SW 1271 (cell line): ENCODE results near the gene DYNLL2.
A peak's percentile ranks its signal among the peaks of the same experiment; 100 is the strongest.
"Not testable (repeated sequence)": the region's sequence is repeated elsewhere in the genome, so short reads cannot be mapped to it uniquely, and the experiment has no call there.

Source experiments
- DNase-seq, 2 experiments: peaks; one replicate each; lab custom pipeline; 2025; lab: John Stamatoyannopoulos, UW

DYNLL2 gene

GRCh38 chr17:58101898-58102297, 18.7 kb downstream of the DYNLL2 start:
- DNase-seq: not testable (repeated sequence)

DNA sequence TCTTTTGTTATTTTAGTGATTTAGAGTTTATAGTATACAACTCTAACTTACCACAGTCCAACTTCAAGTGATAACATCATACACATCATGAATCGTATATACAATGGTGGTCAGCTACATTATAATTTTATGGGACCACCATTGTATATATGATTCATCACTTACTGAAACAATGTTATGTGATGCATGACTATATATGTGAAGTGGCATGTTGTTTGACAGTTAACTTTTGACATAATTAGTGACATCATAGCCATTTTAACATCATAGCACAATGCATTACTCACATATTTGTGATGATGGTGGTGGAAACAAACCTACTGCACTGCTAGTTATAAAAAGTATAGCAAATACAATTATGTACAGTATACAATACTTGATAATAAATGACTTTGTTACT, 21.9 kb downstream of the DYNLL2 start:
- no peak for DNase-seq

DNA sequence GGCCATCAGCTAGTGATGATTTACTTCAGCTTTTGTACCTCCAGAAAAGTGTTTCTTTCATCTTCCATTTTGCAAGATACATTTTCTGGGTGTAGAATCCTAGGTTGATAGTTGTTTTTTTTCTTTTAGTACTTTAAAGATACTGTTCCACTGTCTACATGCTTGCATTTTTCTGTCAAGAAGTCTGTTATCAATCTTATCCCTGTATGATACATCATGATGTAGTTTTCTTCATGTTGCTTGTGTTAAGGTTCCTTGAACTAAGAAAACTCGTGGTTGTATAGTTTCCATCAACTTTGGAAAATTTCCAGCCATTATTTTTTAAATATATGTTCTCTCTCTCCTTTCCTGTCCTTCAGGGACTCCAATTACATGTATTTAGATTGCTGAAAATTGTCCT, 24.1 kb downstream of the DYNLL2 start:
- DNase-seq: no peak

- no peak for DNase-seq
Measured at GRCh38 chr17:58109197-58109596, 26.0 kb downstream of the DYNLL2 start.

- DNase-seq: no peak
Measured at GRCh38 chr17:58110012-58110411, 26.8 kb downstream of the DYNLL2 start.

- no peak for DNase-seq
Measured at GRCh38 chr17:58111676-58112075, 28.5 kb downstream of the DYNLL2 start.

DNA sequence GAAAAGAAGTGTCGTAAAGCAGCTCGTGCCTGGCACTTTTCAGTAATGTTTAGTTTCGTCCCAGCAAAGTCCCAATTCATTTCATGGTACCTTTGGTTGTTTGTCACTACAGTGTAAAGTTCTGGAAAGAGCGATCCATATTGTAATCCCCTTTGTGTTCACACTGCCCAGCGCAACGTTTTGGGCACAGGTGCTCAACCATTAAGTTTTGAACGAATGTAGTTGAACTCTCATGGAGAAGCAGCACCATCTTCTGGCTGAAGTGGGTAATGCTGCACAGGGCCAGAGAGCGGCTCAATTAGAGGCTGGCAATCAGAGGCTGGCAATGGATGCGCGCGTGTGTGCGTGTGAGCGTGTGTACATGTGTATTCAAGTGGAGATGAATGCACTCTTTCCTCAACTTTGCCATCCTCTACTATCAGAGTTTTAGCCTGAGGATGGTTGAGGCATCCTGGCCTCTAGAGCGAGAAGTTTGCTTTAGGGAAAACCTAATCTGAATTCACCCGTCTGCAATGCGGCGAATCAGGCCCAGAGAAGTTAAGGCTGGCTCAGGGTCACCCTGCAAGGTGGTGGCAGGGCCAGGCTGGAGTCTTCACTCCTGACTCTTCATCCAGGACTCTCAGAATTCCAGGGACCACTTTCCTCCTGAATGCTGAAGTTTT, 29.9 kb downstream of the DYNLL2 start:
- DNase-seq: peak; percentile 17 to 39

DNA sequence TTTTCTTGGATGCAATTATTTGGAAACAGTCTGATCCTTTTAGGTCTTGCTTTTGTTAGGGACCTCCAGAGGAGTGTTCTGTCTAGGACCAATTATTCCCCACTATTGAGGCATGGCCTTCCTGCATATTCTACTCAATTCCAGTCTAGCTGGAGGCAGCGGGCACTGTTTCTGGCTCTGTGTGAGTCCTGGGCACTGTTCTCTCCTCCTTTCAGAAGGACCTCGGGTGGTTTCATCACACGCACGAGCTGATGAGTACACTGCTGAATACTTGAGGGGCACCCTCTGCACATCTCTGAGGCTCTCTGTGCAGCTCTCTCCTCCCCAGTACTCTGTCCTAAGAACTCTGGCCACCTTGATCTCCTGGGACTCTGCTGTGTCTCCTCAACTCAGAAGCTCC, 30.7 kb downstream of the DYNLL2 start:
- no peak for DNase-seq

DNA sequence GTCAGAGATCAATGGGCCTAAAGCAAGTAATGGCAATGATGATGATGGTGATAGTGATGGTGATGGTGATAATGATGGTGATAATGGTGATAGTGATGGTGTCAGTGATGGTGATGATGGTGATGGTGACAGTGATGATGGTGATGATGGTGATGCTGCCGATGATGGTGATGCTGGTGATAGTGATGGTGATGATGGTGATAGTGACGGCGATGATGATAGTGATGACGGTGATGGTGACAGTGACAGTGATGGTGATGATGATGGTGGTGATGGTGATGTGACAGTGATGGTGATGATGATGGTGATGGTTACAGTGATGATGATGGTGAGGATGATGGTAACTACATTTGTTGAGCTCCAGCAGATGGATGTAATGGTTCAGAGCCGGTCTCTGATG, 34.2 kb downstream of the DYNLL2 start:
- DNase-seq: no peak

GRCh38 chr17:58119491-58119890, 36.3 kb downstream of the DYNLL2 start:
- no peak for DNase-seq

DNA sequence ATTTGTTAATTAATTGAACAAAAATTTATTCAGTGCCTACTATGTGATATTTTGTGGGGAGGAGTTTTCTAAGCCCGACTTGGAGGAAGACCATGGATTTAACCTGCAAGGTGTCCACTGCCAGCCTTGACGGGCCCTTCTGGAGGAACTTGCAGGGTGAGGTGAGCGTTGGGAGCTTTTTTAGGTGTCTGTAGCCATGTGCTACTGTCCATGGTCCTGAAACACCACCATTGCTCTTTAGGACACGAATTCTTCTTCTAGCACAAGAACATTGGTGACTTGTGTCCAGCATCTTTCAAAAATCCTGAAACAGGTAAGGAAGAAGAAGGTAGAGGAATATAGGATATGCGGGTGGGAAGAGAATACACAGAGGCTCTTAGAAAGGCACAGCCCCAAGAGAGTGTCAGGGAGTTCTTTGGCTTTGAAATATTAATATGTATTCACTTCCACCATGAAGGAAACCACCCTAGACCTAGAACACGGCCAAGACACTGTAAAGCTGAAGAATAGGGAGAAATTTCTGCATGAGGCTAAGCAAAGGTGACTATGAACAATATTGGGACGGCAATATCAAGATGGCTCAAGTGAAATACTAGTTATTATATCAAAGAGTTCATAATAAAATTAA, 37.1 kb downstream of the DYNLL2 start:
- DNase-seq: no peak

GRCh38 chr17:58121925-58122324, 38.7 kb downstream of the DYNLL2 start:
- peak in 1 of 2 experiments; percentile 58 for DNase-seq

- no peak for DNase-seq
Measured at GRCh38 chr17:58127846-58128245, 44.6 kb downstream of the DYNLL2 start.

DNA sequence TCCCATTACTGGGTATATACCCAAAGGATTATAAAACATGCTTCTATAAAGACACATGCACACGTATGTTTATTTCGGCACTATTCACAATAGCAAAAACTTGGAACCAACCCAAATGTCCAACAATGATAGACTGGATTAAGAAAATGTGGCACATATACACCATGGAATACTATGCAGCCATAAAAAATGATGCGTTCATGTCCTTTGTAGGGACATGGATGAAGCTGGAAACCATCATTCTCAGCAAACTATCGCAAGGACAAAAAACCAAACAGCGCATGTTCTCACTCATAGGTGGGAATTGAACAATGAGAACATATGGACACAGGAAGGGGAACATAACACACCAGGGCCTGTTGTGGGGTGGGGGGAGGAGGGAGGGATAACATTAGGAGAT, 49.5 kb downstream of the DYNLL2 start:
- DNase-seq: not testable (repeated sequence)

- DNase-seq: no peak
Measured at GRCh38 chr17:58136669-58137279, 53.6 kb downstream of the DYNLL2 start.

GRCh38 chr17:58141505-58141904, 58.3 kb downstream of the DYNLL2 start:
- no peak for DNase-seq

GRCh38 chr17:58143335-58143734, 60.1 kb downstream of the DYNLL2 start:
- not testable (repeated sequence) for DNase-seq

DNA sequence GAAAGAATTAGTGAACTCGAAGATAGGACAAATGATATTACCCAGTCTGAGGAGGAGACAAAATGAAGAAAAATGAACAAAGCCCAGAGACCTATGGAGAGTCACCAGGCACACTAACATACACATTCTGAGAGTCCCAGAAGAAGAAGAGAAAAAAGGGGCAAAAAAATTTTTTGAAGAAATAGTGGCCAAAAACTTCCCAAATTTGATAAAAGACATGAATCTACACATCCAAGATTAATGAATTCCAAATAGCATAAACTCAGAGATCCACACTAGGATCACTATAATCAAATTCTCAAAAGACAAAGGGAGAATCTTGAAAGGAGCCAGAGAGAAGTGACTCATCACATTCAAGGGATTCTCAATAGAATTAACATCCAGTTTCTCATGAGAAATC, 61.6 kb downstream of the DYNLL2 start:
- DNase-seq: no peak
